ENCODE results near the gene TMEM170B.

TMEM170B gene

GRCh38 chr6:11616200-11616611, 78.7 kb downstream of the TMEM170B start:
- DNase-seq (ENCODE audit: low read depth): no peak

- no peak for DNase-seq (ENCODE audit: low read depth)
Observed at GRCh38 chr6:11618533-11618932, 81.0 kb downstream of the TMEM170B start.

- no peak for DNase-seq (ENCODE audit: low read depth)
Observed at GRCh38 chr6:11621119-11621518, 83.6 kb downstream of the TMEM170B start.

GRCh38 chr6:11622156-11622555, 84.6 kb downstream of the TMEM170B start:
- DNase-seq (ENCODE audit: low read depth): no peak

GRCh38 chr6:11623272-11623671, 85.7 kb downstream of the TMEM170B start:
- no peak for DNase-seq (ENCODE audit: low read depth)

GRCh38 chr6:11625302-11625701, 87.8 kb downstream of the TMEM170B start:
- DNase-seq (ENCODE audit: low read depth): no peak

- no peak for DNase-seq (ENCODE audit: low read depth)
Observed at GRCh38 chr6:11626356-11626755, 88.8 kb downstream of the TMEM170B start.

GRCh38 chr6:11628562-11628961, 91.0 kb downstream of the TMEM170B start:
- DNase-seq (ENCODE audit: low read depth): no peak

- DNase-seq (ENCODE audit: low read depth): no peak
Observed at GRCh38 chr6:11631008-11631407, 93.5 kb downstream of the TMEM170B start.

GRCh38 chr6:11631539-11631938, 94.0 kb downstream of the TMEM170B start:
- no peak for DNase-seq (ENCODE audit: low read depth)

- DNase-seq (ENCODE audit: low read depth): no peak
Observed at GRCh38 chr6:11632231-11632630, 94.7 kb downstream of the TMEM170B start.

- no peak for DNase-seq (ENCODE audit: low read depth)
Observed at GRCh38 chr6:11632795-11633511, 95.4 kb downstream of the TMEM170B start.

Data from activated gamma-delta T cell treated with anti-CD3 and anti-CD28 coated beads, Interleukin-2, amount 50 U/mL, for 16 hours (primary cell).